HepG2 (cell line): Measurements from ENCODE around the gene SHPK.

Experiments used
- DR1 ChIP-seq: sonication (generic); formaldehyde crosslinking; IDR thresholded peaks from 2 replicates; pipeline ENCODE4 v1.8.0; 2021; ENCODE audit warnings: mild to moderate bottlenecking, missing genetic modification reagents, inconsistent platforms
- GABPA ChIP-seq, 2 experiments: IDR thresholded peaks; 2 replicates each; pipeline ENCODE4 v1.6.1; 2011 to 2016; ENCODE audit warnings: low read depth in 2 of 2, low read length in 1 of 2, missing biosample characterization in 1 of 2, missing genetic modification characterization in 1 of 2
- MEIS1 ChIP-seq: sonication (generic); formaldehyde crosslinking; IDR thresholded peaks from 2 replicates; pipeline ENCODE4 v1.9.0; 2021; ENCODE audit warnings: mild to moderate bottlenecking, missing genetic modification reagents, moderate library complexity, borderline replicate concordance
- POLR2AphosphoS5 ChIP-seq: IDR thresholded peaks from 2 replicates; pipeline ENCODE4 v1.6.1; 2012; ENCODE audit warnings: low read depth, low read length
- TEAD2 ChIP-seq: sonication (generic); formaldehyde crosslinking; IDR thresholded peaks from 2 replicates; pipeline ENCODE4 v1.9.0; 2021; ENCODE audit warnings: missing genetic modification reagents
- ZNF24 ChIP-seq: fragments of 450-650 bp; IDR thresholded peaks from 2 replicates; pipeline ENCODE4 v1.6.1; 2017; ENCODE audit warnings: antibody characterized with exemption, mild to moderate bottlenecking
- TF ChIP-seq, protein P1 (sequence below): sonication (generic); formaldehyde crosslinking; IDR thresholded peaks from 2 replicates; pipeline ENCODE4 v1.5.0; 2020; ENCODE audit warnings: mild to moderate bottlenecking, missing genetic modification reagents, moderate library complexity

- no peak for TF ChIP-seq ZNF24
- TF ChIP-seq MEIS1 (CRISPR knock-in tag): no peak
- TF ChIP-seq, protein P1, sequence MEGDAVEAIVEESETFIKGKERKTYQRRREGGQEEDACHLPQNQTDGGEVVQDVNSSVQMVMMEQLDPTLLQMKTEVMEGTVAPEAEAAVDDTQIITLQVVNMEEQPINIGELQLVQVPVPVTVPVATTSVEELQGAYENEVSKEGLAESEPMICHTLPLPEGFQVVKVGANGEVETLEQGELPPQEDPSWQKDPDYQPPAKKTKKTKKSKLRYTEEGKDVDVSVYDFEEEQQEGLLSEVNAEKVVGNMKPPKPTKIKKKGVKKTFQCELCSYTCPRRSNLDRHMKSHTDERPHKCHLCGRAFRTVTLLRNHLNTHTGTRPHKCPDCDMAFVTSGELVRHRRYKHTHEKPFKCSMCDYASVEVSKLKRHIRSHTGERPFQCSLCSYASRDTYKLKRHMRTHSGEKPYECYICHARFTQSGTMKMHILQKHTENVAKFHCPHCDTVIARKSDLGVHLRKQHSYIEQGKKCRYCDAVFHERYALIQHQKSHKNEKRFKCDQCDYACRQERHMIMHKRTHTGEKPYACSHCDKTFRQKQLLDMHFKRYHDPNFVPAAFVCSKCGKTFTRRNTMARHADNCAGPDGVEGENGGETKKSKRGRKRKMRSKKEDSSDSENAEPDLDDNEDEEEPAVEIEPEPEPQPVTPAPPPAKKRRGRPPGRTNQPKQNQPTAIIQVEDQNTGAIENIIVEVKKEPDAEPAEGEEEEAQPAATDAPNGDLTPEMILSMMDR (CRISPR knock-in tag): no peak
- no peak for TF ChIP-seq DR1 (CRISPR knock-in tag)
- TF ChIP-seq GABPA (IDR thresholded peaks at IDR 0.05; ENCODE audit: low read depth, low read length): no peak
- no peak for TF ChIP-seq GABPA (CRISPR knock-in tag; IDR thresholded peaks at IDR 0.05; ENCODE audit: low read depth)
- no peak for TF ChIP-seq TEAD2
- no peak for TF ChIP-seq POLR2AphosphoS5
Observed at GRCh38 chr17:3566551-3566950, 69.5 kb downstream of the SHPK start.
